NCI-H146 treated with DMSO at 0.1 percent for 48 hours (cell line): ENCODE results near the gene ANKRD20A1.
"Not testable (repeated sequence)": the region's sequence is repeated elsewhere in the genome, so short reads cannot be mapped to it uniquely, and the experiment has no call there.

Experiments used
- DNase-seq: peaks from one replicate; lab custom pipeline; 2025; ENCODE audit not compliant: unreplicated experiment; lab: John Stamatoyannopoulos, UW

Gene ANKRD20A1

DNA sequence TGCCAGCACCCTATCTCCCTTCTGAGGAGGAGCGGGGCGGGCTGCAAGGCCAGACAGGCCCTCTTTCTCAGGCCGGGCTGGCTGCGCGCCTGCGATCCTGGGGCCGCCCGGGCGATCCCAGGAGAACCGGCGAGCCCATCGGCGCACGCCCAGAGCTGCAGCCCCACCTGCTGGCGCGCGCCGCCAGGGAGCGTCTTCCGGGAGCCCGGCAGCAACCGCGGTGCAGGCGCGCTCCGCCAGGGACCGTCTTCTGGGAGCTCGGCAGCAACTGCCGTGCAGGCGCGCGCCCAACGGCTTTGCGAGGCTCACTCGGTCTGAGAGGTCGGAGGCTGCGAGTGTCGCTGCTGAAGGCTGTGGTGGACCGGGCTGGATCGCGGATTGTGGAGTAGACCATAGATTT, at the start of gene ANKRD20A1:
TSS of gene ANKRD20A1 (plus strand) at position 61 of the 400 bp plus-strand sequence. CDS start 496 bp downstream, outside the sequence.
- DNase-seq, result not testable (repeated sequence)

DNA sequence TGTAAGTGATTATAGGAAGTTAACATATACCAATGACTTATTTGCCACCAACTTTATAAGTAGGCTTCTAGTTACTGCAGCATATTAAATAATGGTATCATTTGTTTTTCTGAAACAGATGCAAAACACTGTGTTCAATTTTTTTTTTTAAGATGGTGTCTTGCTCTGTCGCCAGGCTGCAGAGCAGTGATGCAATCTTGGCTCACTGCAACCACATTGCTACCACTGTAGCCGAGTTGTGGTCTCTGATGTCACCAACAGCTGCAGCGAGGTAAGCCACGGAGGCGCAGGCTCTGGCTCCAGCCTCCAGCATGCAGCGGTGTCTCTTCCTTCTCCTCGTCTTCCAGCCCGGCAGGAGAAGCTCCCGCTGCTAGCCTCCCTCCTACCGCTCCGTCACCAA, 26.6 kb upstream of the ANKRD20A1 start:
- DNase-seq, result not testable (repeated sequence)
